GM21526 (cell line): ENCODE data around the gene UBQLN4.
A peak's percentile ranks its signal among the peaks of the same experiment; 100 is the strongest.

Experiments
- ATAC-seq: cut with Tn5 transposase; IDR thresholded peaks from one replicate; pipeline ENCODE4 v1.9.1; 2021; ENCODE audit warnings: moderate library complexity; ENCODE audit not compliant: unreplicated experiment, low FRiP score

Gene UBQLN4

DNA sequence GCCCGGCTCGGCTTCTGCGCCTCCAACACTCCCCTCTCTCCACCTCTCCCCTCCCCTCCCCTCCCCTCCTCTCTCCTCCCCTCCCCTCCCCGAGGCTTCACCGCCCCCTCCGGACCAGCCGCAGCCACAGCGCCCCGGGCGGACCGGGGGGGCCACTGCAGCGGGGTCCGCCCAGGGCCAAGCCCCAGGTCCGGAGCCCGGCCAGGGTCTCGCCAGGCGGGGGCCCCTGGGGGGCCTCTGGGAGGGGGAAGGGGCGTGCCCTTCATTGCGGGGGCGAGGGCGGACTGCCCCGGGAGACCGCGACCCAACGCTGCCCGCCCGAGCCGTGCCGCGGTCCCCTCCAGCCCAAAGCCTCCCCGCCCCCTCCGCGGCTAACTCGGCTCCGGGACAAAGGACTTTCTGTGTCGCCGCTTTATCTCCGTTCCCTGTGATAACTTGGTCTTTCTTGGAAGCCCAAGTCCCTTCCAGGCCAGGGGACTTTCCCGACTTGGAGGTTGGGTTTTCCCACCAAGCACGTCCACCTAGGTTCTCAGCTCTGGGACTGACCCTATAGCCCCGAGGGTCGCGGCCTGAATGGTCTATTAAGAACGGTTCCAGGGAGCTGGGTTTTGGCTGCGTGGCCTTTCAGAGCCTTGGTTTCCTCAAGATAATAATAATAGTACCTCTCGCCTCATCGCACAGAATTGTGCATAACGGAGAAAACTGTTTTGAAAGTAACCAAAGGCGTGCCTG lies at the start of gene UBQLN4:
TSS of gene UBQLN4 (minus strand) at position 31 of the 732 bp plus-strand sequence. CDS start 97 bp downstream, outside the sequence.
- ATAC-seq = no peak

DNA sequence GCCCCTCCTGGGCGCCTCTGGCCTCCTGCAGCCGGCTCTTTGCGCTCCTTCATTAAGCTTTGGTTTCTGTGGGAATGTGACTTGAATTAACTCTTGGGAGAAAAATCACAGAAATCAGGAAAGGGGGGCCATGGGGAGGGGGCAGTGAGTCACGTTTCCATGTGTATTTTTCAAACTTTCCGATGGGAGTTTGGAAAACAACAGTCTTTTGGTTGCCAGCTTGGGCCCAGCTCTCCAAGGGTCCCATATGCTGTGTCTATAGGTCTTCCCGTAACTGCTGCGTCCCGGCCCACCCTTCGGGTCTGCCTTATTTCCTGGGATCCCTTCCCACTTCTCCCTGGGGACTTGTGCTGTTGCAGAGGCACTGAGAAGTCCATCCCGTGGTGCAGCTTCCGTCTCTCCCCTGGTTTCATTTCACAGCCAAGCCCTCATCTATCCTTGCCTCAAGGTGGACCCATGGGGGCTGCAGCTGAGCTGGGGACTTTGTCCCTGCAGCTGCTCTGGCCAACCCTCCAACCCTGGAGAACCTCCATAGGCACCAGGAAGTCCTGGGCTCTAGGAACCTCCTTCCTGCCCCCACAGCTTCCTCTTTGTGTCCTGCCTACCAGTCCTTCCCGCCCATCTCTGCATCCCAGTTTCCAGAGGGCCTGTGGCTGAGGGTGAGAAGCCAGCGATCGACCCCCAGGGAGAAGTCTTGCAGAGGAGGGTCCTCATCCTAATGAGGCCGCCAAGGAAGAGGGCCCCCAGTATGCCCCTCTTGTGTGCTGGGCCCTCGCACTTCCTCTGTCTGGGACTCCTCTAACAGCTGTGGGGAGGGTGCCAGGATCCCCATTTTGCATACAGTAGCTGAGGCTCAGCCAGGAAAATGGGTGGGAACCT lies 49.3 kb upstream of the UBQLN4 start:
- no peak for ATAC-seq

DNA sequence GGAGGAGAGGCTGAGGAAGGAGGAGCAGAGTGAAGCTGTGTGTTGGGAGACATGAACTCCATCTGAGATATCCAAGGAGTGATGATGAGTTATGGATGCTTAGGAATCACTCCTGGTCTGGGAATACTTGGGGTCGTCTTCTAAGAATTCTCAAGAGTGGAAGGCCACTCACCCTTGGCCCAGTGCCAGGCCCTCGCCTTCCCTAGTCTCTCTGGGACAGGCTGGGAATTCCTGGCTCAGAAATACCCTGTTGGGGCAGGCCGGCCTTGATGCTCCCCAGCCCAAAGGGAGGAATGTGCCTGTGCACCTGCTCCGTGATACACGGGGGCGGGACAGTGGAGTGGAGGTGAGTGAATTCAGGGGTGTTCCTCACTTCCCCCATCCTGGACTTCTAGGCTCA lies 48.3 kb upstream of the UBQLN4 start:
- ATAC-seq = no peak

DNA sequence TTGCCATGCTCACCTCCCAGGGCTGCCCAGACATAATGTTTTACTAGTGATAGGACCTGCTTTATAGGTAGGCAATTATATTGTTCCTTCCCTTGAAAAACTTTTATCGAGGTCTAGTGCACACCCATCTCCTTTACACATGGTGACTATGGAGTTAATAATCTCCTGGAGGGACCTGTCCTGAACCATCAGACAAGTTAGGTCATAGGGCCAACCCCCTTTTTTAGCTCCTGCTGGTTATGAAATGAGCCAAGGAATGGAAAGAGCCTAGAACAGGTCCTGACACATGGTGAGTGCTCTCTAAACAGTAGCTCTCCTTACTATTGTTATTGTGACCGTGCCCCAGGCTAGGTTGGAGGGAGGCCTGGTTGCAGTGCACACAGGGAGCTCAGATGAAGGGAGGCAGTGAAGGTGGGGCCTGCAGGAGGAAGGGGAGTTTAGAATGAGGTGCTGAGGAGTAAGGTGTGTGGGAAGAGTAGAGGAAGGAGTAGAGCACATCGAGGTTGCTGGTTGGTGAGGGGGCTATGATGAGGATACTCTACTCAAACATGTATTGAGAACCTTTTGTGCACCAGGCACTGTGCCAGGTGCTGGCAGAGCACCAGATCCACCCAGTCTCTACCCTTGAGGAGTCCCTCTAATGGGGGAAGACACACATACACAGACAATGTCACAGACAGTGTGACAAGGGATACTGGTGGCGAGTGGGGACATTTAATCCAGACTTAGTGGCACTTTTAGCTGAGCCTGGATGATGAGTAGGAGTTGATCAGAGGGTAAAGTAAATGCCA lies 46.8 kb upstream of the UBQLN4 start:
- no peak for ATAC-seq

DNA sequence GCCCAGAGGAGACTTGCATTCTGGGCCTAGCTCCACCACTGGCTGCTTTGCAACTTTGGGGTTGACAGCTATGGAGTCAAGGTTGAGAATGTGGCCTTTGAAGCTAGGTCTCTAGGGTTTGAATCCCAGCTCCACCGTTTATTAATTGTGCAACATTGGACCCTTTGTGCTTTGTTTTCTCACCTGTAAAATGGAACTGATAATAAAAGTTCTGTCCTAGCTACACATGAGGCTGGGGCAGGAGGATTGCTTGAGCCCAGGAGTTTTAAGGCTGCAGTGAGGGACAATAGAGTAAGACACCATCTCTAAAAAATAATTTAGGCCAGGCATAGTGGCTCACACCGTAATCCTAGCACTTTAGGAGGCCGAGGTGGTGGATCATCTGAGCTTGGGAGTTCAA lies 45.7 kb upstream of the UBQLN4 start:
- ATAC-seq = no peak

DNA sequence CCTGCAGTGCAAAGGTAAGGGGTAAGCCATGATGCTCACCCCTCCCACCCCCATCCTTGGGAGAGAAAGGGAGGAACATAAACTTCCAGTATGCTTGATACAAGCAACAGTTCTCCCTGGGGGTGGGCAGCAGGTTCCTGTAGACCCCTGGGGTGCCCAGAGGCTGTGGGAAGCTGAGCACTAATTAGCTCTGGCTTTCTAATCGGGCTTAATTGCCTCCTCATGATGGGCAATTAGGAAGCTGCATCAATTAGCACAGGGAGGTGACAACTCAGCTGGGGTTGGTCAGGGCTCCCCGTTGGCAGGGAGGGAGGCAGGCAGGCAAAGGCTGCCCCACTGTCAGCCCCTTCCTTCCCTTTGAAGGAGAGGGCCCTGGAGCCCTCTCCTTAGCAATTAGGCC lies 45.2 kb upstream of the UBQLN4 start:
- no peak for ATAC-seq

DNA sequence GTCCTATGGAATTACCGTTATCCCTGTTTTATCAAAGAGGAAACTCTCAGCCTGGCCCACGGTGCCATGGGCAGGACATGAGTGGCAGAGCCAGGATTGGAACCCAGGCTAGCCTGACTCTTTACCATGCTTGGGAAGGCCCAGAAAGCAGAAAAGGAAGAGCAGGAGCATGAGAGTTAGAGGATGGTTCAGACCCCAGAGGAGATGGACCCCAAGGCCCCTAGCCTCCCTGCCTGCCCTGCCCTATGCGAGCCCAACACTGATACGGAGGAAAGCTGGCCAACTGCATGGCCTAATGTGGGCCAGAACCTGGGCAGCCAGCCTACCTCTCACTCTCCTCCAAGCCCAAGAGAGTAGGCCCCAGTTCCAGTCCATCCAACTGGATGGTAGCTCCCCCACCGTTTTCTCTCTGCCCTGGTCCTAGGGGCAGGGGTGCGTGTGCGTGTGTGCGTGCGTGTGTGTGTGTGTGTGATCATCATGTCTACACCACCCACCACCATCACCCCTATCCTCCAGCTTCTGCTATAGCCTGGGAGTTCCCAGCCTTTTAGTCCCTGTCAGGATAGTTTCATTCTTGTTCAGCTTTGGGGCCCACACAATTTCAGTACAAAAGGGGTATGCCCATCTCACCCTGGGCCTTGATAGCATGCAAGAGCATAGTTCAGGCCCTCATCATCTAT lies 44.0 kb upstream of the UBQLN4 start:
- no peak for ATAC-seq

DNA sequence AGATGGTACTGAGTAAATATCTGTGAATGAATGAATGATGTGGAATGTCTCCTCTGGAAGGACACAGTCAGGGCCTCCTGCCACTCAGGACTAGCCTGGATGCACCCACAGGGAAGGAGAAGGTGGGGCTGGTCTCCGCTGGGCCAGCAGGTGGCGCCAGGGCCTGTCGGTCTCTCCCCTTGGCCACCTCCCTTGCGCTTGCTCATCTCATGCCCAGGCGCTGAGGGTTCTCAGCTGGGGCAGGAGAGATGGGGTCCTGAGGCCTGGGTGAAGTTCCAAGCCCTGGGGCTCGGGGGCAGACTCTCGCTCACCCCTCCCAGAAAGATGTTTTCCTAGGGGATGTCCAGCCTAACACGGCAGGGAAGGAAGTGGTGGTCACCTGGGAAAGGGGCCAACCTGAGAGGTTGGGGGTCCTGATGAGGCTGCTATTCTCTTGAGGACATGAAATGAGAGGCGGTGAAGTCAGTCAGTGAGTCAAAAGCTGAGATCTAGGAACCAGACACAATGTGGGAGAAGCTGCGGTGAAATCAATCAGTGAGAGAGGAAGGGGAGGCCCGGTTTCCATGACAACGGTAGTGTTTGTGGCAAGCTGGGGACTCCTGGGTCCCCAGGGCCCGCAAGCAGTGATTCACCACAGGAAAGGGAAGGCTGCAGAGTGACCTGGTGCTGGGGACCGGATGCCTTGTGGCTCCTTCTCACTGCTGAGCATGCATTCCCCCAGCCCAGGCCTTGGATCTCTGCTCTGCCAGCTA lies 43.2 kb upstream of the UBQLN4 start:
- peak; percentile 44 for ATAC-seq

DNA sequence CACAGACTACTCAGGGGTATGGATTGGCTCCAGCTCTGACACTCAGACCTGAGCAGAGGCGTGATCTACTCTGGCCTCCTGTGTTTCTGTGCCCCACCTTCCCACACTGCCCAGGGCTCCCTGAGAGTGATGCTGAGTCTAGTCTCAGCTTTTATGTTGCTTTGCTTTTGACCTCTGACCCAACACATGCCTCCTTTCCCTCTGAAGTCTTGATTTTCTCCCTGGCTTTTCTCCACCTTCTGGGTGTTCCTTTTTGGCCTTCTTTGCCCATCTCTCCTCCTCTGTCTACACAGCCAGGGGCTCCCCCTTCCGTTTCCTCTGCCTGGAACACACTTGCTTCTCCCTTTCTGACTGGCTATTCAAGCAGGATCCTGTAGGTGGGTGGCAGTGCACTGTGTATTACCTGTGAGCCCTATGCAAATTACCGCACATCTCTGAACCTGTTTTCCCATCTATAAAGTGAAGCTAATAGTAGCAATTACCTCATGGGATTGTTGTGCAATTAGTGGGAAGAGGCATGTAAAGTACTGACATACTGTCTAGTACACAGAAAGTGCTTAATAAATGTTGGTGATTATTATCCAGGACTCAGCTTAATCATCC lies 42.4 kb upstream of the UBQLN4 start:
- ATAC-seq = no peak

DNA sequence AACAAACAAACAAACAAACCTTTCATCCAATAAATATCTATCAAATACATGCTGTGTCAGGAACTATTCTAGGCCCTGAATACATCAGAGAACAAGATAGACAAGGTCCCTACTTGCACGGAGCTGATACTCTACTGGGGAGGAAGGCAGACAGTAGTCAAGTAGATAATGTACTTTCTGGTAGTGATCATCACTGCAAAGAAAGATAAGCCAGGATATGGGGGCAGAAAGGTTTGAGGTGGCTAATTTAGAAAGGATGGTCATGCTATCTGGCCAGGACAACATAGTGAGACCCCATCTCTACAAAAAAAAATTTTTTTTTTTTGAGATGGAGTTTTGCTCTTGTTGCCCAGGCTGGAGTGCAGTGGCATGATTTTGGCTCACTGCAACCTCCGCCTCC lies 38.0 kb upstream of the UBQLN4 start:
- ATAC-seq = no peak

DNA sequence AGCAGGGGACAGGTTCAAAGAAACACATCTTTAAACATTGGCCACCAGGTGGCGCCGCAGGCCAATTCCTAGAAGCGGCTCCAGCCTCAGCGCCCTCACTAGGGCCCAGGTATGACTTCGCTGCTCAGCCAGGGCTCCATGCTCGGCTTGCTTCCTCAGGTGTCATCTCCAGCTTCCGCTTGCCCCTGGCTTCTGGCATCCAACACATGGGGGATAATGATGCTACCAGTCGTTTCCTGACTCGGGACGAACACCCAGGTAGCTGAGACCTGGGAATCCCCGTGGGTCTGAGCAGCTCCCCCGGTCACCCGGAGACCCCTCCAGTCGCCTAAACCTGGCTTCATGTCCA lies 37.2 kb upstream of the UBQLN4 start:
- peak; percentile 60 for ATAC-seq

DNA sequence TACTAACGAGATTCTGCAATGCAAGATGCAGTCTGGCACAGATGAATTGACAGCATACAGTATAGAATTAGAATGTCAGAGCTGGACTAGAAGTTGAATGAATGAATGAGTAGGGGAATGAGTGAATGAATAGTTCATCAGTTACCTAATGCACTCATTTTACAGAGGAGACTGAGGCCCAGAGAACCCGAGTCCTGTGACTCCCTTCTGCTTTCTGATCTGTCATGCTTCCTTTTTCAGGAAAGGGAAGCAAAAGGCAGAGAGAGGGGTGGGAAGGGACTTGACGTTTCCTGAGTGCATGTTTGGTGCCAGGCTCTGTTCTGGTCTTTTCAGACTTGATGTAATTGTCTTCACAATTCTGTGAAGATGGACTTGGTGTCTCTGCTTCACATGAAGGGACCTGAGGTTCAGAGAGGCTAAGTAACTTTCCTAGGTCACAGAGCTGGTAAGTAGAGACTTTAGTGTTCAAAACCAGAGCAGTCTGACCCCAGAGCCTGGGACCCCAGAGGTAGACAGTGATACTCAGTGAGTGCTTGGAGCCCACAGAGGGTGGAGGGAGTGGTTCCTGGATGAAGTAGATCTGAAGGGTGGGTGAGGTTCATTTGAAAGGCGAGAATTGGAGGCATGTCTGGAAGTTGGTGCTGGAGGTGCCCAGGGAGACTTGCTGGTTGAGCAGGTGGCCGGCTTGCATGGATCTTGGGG lies 36.7 kb upstream of the UBQLN4 start:
- ATAC-seq = no peak

DNA sequence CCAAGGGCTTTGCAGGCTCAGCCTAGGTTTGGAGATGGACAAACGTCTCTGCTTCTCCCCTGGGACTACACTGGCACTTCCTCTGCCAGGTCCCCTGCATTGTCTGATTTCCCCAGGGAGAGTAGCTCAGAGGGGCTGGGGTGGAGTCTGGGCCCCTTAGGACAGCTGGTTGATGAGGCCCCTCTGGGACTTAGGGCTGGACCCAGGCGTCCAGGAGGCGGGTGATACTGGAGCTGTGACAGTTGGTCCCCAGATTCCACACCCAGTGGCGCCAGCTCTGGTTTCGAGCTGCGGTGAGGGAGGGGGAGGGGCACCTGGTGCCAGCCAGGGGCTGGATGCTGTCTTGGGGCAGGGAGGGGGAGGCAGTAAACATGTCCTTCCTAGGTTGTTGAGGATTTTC lies 36.1 kb upstream of the UBQLN4 start:
- ATAC-seq = no peak

DNA sequence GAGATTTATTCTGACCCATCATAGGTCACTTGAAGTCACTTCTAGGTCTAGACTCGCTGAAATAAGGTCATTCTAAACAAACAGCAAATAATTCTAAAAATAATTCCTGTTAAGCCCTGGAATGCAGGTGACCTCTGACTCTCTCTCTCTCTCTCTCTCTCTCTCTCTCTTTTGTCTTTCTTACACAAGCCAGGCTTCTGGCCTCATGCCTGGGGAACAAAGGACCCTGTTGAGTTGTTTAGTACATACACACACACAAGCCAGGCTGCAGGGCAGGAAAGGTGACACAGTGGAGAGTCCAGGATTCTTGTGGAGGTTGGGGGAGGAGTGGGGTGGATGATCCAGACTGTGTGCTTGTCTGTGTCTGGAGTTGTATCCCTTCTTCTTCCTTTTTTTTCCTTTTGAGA lies 32.7 kb upstream of the UBQLN4 start:
- ATAC-seq = no peak

DNA sequence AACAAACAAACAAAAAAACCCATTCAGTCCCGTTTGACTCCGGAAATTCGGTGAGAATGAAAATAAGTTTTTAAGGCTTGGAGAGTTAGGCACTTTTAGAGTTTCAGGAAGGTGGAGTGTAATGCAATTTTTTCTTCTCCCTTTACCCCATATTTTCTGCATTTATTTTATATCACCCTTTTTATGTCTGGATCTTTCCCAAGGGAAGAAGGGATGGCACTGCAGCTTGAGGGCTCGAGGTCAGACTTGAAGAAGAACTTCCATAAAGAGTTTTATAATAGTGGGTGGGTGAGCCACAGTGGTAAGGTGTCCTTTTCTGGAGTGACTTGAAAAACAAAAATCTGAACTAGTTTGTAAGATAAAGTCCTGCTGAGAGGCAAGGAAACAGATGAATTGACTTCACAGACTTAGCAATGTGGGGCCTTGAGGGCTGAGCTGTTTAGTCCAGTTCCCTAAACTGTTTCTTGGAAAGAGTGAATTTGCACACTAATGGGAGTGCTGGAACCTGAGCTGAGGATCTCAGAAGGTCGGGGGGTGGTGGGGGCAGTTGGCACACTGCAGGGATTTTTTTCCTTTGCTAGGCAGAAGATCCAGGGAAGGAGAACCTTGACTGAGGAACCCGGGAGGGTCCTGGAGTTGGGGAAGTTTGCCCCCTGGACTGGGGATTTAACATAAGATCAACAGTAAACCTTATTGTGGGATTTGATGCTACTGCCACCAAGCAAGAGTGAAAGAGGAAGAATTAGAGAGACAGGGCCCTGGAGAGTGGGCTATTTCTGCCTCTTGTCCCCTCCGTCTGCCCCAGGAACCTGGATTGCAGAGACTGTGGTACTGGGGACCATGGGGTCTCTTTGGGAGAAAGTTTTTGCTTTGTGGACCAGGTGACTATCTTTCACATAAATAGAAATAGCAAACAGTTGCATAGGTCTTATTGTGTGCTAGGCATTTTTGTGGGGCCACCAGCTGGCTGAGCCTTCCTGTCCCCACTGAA lies 30.5 kb upstream of the UBQLN4 start:
- ATAC-seq = no peak

DNA sequence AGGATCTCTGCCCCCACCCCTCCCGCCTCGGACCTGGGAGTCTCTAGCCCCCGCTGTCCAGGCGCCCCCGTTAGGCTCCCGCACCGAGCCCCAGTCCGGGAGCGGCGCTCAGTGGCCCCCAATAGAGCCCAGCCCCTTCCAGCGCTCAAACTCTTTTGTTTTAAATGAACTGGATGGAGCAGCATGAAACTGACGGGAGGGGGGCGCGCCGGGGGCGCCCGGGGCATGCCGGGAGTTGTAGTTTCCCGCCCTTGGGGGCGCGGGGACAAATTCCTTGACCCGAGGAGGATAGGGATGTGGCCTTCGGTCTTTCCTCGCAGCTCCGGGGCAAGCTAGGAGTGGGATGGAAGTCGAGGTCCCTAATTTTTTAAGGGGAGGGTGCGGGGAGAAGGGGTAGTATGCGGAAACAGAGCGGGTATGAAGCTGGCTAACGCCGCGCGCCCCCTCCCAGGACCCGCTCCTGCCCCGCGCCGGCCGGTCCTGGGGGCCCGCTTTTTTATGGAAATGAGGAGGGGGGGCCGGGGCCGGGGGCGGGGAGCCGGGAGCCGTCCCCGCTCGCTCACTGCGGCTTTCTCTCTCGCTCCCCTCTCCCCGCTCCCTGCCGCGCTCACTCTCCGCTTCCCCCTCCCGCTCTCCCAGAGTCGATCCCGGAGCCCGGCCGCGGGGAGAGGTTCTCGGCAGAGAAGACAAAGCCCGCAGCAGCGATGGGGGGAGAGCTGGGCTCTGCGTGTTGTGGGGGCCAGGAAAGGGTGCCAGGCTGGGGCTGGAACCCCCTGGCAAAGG lies 28.9 kb upstream of the UBQLN4 start, which contains the start of gene MEX3A:
TSS of gene MEX3A (minus strand) at position 157 of the 783 bp plus-strand sequence. CDS start 467 bp downstream, outside the sequence.
- no peak for ATAC-seq

DNA sequence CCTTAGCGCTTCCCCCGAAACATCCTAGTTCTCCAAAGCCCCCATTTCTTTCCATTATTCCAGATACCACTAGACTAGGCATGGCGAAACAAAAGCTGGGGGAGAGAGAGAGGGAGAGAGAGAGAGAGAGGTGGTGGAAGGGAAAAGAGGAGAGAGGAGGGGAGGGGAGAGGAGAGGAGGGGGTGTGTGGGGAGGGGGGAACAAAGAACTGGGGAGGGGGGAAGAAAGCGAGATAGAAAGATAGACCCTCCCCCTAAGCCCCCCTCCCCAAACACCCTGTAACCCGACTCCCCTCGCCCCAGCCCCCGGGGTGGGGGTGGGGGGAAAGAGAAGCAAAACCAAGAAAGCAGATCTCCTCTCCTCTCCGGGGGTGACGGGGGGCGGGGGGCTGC lies 28.3 kb upstream of the UBQLN4 start:
- ATAC-seq = no peak
